Effector memory CD4-positive, alpha-beta T cell (primary cell): ENCODE results near the gene TTPAL.

ENCODE experiments used
- DNase-seq, 3 donors: peaks; one replicate each; pipeline ENCODE4 v3.0.0-alpha.2; 2020
- H3K27ac ChIP-seq: 2 replicates; pipeline ENCODE4 v1.7.0; 2013; ENCODE audit warnings: mild to moderate bottlenecking, low read length, moderate library complexity; ENCODE audit not compliant: insufficient read depth, poor library complexity, severe bottlenecking
- H3K27me3 ChIP-seq: replicated peaks from 2 replicates; pipeline ENCODE4 v1.7.0; 2013; ENCODE audit warnings: mild to moderate bottlenecking, low read length; ENCODE audit not compliant: insufficient read depth, control insufficient read depth, poor library complexity, severe bottlenecking
- H3K36me3 ChIP-seq: 2 replicates; pipeline ENCODE4 v1.7.0; 2013; ENCODE audit warnings: mild to moderate bottlenecking, low read length, moderate library complexity; ENCODE audit not compliant: control insufficient read depth, insufficient read depth
- H3K4me1 ChIP-seq: 2 replicates; pipeline ENCODE4 v1.7.0; 2013; ENCODE audit warnings: low read length, mild to moderate bottlenecking; ENCODE audit not compliant: control insufficient read depth, insufficient read depth, poor library complexity, severe bottlenecking
- H3K4me3 ChIP-seq: 2 replicates; pipeline ENCODE4 v1.7.0; 2013; ENCODE audit warnings: low read length, low read depth, mild to moderate bottlenecking; ENCODE audit not compliant: insufficient read depth, poor library complexity, severe bottlenecking
- H3K9me3 ChIP-seq: 2 replicates; pipeline ENCODE4 v1.7.0; 2013; ENCODE audit warnings: mild to moderate bottlenecking, low read length, moderate library complexity; ENCODE audit not compliant: control insufficient read depth

Gene TTPAL

DNA sequence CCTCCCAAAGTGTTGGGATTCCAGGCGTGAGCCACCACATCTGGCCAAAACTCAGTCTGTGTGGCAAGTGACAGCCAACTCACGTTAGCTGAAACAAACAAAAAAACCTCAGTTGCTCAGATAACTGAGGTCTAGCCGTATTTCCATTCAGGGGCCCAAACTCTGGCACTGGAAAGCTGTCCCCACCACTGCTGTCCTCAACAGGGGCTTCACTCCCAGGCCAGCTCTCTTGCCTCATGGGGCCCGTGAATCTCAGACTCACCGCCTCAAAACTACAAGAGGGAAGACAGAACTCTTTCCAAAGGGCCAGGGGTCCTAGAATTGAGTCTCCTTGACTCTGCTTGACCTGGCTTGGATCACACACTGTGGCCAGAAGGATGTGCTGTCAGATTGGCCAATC lies 7.4 kb downstream of the TTPAL start:
- Histone ChIP-seq H3K4me3 (no peak overlapping the region), H3K27ac (no peak overlapping the region), H3K4me1 (no peaks in the 10 kb centered on the region), H3K27me3 (no peaks in the 10 kb centered on the region), H3K9me3 (no peaks in the 10 kb centered on the region), H3K36me3 (peaks cover 41% of the 10 kb centered on the region)
- DNase-seq = no peak

DNA sequence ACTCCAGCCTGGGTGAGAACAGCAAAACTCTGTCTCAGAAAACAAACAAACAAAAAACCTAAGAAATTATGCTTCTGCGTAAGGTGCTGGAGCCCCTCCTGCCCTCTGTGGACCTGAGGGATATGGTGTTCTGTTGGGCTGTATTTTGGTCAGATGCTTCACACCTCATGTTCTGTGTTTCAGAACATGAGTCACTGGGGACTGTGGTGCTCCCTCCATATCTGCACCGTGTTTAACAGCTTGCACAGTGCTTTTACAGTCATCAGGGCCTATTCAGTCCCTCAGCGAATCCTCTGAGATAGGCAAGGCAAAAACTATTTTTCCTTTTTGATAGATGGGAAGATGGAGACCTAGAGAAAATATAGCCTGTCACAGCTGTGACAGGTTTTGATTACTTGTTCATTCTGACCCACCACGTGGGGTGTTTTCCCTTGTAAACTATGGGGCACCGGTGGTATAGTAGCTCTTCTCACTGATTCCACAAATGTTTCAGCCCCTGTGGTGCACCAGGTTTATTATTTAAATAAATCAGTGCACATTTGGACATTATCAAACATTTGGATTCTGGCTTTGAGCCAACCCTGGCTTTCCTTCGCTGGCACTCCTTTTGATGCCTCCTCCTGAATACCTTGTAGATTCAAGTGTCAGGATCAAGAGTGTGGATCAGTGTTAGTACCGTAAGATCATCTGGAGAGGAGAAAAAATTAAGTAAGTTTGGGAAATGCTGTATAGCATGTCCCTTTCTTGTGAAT lies 9.6 kb downstream of the TTPAL start:
- no peaks in the 10 kb centered on the region for H3K9me3 ChIP-seq
- no peaks in the 10 kb centered on the region for H3K4me1 ChIP-seq
- peaks cover 55% of the 10 kb centered on the region for H3K36me3 ChIP-seq
- H3K27me3 ChIP-seq = no peaks in the 10 kb centered on the region
- no peak overlapping the region for H3K4me3 ChIP-seq
- H3K27ac ChIP-seq = no peak overlapping the region
- DNase-seq = no peak

DNA sequence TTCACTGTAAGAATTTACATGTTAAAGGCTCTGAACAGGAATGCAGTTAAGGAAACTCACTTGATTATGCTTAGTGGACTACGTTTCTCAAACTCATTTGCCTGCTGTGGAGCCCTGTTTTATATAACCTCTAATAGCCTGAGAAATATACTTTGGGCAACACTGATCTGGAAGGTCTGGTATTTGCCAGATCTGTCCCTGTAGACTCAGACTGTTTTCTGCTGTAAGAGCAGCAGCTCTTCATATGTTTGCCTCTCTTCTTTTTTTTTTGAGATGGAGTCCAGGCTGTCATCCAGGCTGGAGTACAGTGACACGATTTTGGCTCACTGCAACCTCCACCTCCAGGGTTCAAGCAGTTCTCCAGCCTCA lies 10.1 kb downstream of the TTPAL start:
- H3K9me3 ChIP-seq = no peaks in the 10 kb centered on the region
- H3K27ac ChIP-seq = no peak overlapping the region
- peaks cover 54% of the 10 kb centered on the region for H3K36me3 ChIP-seq
- H3K4me3 ChIP-seq = no peak overlapping the region
- no peaks in the 10 kb centered on the region for H3K27me3 ChIP-seq
- H3K4me1 ChIP-seq = no peaks in the 10 kb centered on the region
- no peak for DNase-seq

DNA sequence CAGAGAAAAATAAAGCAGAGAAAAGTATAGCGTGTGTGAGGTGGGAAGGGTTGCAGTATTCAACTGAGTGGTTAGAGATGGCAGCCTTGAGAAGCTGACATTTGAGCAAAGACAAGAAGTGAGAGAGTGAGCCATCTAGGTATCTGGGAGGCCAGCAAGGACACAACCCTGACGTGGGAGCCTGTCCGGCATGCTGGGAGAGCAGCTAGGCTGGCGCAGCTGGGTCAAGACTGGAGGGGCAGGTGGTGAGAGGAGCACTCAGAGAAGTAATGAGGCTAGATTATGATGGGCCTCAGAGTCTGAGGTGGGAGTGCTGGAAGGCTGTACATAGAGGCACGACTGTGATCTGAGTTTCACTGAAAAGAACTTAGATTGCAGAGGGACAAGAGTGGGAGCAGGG lies 12.9 kb downstream of the TTPAL start:
- H3K36me3 ChIP-seq = peaks cover 53% of the 10 kb centered on the region

DNA sequence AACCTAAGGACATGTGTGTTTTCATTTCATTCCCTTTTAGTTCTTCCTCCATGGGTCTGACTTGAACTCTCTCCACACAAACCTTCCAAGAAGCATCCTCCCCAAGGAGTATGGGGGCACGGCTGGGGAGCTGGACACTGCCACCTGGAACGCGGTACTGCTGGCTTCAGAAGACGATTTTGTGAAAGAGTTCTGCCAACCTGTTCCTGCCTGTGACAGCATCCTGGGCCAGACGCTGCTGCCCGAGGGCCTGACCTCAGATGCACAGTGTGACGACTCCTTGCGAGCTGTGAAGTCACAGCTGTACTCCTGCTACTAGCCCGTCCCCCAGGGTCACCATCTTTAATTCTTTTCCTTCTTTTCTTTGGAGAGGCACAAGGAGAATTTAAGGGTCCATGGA lies 13.5 kb downstream of the TTPAL start:
- H3K27me3 ChIP-seq = no peaks in the 10 kb centered on the region
- H3K9me3 ChIP-seq = no peaks in the 10 kb centered on the region
- peaks cover 56% of the 10 kb centered on the region for H3K36me3 ChIP-seq
- no peak overlapping the region for H3K4me3 ChIP-seq
- H3K4me1 ChIP-seq = no peaks in the 10 kb centered on the region
- H3K27ac ChIP-seq = no peak overlapping the region
- DNase-seq = no peak

More for the DNA sequence above, 12.9 kb downstream of the TTPAL start:
- no peaks in the 10 kb centered on the region for H3K9me3 ChIP-seq
- H3K4me3 ChIP-seq = no peak overlapping the region
- no peaks in the 10 kb centered on the region for H3K4me1 ChIP-seq
- no peaks in the 10 kb centered on the region for H3K27me3 ChIP-seq
- no peak overlapping the region for H3K27ac ChIP-seq
- DNase-seq = no peak

DNA sequence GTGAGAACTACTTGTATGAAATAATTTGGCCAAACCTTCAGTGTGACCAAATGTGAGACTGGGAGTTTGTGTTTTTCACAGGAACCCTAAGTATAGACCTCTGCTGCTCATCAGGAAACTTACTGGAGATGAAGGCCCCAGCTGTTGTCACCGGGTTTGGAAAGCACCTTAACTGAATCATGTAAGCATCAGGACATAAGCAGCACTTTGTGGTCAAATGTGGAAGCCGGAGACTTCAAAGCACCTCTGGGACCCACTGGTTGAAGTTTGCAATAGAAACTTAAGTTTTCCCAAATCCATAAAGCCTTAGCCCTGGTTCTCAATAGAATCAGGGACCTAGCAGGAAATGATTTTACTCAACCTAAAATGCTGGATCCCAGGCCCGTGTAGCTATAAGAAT lies 14.3 kb downstream of the TTPAL start:
- peaks cover 56% of the 10 kb centered on the region for H3K36me3 ChIP-seq
- DNase-seq = no peak
- no peaks in the 10 kb centered on the region for H3K4me1 ChIP-seq
- no peak overlapping the region for H3K27ac ChIP-seq
- no peak overlapping the region for H3K4me3 ChIP-seq
- H3K27me3 ChIP-seq = no peaks in the 10 kb centered on the region
- no peaks in the 10 kb centered on the region for H3K9me3 ChIP-seq

DNA sequence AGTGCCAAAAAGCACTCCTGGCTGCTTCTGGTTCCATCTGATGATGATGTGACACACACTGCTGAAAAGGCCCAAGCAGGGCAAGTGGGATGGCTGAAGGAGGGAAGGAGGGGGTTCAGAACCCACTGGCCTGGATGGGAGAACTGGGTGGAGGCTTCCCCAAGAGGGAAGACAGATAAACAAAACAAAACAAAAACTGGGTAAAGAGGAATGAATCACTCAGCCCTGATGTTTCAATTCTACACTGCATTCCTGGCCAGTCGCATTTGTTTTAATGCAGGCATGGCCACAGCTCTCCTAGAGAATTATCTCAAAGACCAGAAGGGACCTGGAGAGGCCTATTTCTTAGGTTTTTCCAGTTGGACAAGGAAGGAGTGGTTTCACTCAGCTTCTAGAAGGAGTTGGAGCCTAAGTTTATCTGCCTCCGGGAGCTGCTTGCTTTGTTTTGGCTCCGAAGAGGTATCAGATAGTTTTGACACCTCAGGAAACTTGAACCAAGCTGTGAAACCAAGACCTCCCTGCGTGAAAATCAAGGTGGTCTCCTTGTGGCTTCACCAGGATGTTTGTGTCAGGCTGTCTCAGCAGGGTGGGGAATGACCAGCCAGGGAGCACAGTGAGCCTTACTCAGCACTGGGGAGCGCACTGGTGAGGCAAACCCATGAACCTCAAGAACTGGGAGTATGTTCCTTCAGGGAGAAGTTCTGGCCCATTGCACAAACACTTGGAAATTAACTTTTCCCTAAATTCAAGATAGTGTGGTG lies 16.1 kb downstream of the TTPAL start:
- Histone ChIP-seq H3K36me3 (peaks cover 67% of the 10 kb centered on the region), H3K27ac (no peak overlapping the region)
- no peak for DNase-seq

DNA sequence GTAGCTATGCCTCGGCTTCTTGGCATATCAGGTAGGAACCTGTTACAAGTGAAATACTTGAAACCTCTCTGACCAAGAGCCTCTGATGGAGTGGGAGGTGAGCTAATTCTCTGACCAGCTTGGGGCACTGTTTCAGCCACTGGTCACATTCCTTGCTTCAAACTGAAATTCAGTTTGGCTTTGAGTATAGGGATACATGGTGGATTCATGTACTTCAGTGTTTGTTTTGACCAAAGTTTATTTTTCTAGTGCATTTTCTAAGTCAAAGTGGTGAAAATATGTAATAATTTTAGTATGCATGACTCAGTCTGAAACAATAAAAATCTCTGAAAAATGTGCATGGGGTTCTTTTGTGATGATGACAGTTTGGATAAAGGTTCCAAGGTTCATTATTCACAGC lies 18.6 kb downstream of the TTPAL start:
- Histone ChIP-seq H3K4me1 (no peaks in the 10 kb centered on the region), H3K27ac (no peak overlapping the region), H3K9me3 (no peaks in the 10 kb centered on the region), H3K4me3 (no peak overlapping the region), H3K36me3 (peaks cover 74% of the 10 kb centered on the region), H3K27me3 (no peaks in the 10 kb centered on the region)
- DNase-seq = no peak

More for the DNA sequence above, 16.1 kb downstream of the TTPAL start:
- Histone ChIP-seq H3K27me3 (no peaks in the 10 kb centered on the region), H3K9me3 (no peaks in the 10 kb centered on the region), H3K4me3 (no peak overlapping the region), H3K4me1 (no peaks in the 10 kb centered on the region)

DNA sequence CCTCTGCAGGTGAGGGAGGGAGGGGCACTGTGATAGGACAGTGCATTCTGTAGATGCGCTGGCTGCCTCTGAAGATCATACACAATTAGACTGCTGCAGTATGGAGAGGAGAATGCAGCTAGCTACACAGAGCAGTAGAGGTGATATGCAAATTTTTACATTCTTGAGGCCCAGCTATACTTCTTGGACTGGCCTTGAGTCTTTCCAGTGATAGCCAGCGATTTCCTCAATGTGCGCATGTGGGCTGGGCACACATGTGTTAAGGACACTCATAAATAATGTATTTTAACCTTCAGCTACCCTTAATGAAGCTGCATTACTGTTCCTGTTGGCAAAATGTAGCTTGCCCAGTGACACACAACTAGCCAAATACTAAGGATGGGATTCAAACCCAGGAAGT lies 19.0 kb downstream of the TTPAL start:
- no peak for DNase-seq
- peaks cover 74% of the 10 kb centered on the region for H3K36me3 ChIP-seq

DNA sequence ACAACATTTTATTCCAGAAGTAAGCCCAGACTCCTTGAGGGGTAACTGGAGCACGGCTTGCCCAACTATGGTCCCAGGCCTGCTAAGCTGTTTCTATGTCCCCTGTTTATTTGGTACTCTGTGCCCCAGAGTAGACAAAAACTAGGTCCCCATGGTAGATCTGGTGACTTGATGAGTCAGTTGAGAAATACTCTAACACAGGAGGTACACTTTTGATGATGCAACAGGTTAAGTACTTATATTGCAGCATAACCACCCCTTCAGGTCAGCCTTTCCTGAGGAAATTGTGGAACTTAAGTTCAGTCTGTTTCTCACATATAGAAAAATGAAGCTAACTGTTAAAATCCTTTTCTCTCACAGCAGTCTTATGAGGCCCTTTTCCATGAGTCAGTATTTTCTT lies 19.6 kb downstream of the TTPAL start:
- Histone ChIP-seq H3K4me1 (no peaks in the 10 kb centered on the region), H3K27me3 (no peaks in the 10 kb centered on the region), H3K9me3 (no peaks in the 10 kb centered on the region), H3K36me3 (peaks cover 76% of the 10 kb centered on the region), H3K27ac (no peak overlapping the region), H3K4me3 (no peak overlapping the region)
- no peak for DNase-seq

More for the DNA sequence above, 19.0 kb downstream of the TTPAL start:
- no peak overlapping the region for H3K27ac ChIP-seq
- H3K27me3 ChIP-seq = no peaks in the 10 kb centered on the region
- H3K4me1 ChIP-seq = no peaks in the 10 kb centered on the region
- no peaks in the 10 kb centered on the region for H3K9me3 ChIP-seq
- H3K4me3 ChIP-seq = no peak overlapping the region
